Measurements from ENCODE around the gene CD44.

Gene CD44

GRCh38 chr11:35179466-35180135 is 40.6 kb downstream of the CD44 start:
- no peak for DNase-seq

- DNase-seq = no peak
Measured at GRCh38 chr11:35180317-35181233, 41.6 kb downstream of the CD44 start.

- DNase-seq = no peak
Measured at GRCh38 chr11:35182317-35182939, 43.5 kb downstream of the CD44 start.

- no peak for DNase-seq
Measured at GRCh38 chr11:35183326-35183925, 44.5 kb downstream of the CD44 start.

GRCh38 chr11:35185696-35186095 is 46.7 kb downstream of the CD44 start:
- no peak for DNase-seq

- DNase-seq = no peak
Measured at GRCh38 chr11:35187996-35188395, 49.0 kb downstream of the CD44 start.

GRCh38 chr11:35190804-35191348 is 51.9 kb downstream of the CD44 start:
- no peak for DNase-seq

GRCh38 chr11:35192347-35192746 is 53.4 kb downstream of the CD44 start:
- DNase-seq = no peak

- no peak for DNase-seq
Measured at GRCh38 chr11:35193767-35194166, 54.8 kb downstream of the CD44 start.

- no peak for DNase-seq
Measured at GRCh38 chr11:35197292-35197691, 58.3 kb downstream of the CD44 start.

- DNase-seq = no peak
Measured at GRCh38 chr11:35200811-35201341, 61.9 kb downstream of the CD44 start.

GRCh38 chr11:35204614-35205013 is 65.6 kb downstream of the CD44 start:
- no peak for DNase-seq

- no peak for DNase-seq
Measured at GRCh38 chr11:35206616-35207015, 67.6 kb downstream of the CD44 start.

GRCh38 chr11:35207471-35208403 is 68.8 kb downstream of the CD44 start:
- DNase-seq = no peak

- no peak for DNase-seq
Measured at GRCh38 chr11:35208795-35209194, 69.8 kb downstream of the CD44 start.

- no peak for DNase-seq
Measured at GRCh38 chr11:35210876-35211546, 72.0 kb downstream of the CD44 start.

GRCh38 chr11:35211952-35212351 is 73.0 kb downstream of the CD44 start:
- no peak for DNase-seq

- no peak for DNase-seq
Measured at GRCh38 chr11:35214226-35214770, 75.3 kb downstream of the CD44 start.

- no peak for DNase-seq
Measured at GRCh38 chr11:35214792-35215193, 75.8 kb downstream of the CD44 start.

GRCh38 chr11:35215945-35216344 is 77.0 kb downstream of the CD44 start:
- DNase-seq = no peak

Measured in NK-92 treated with Interleukin-12 subunit alpha and Interleukin-12 subunit beta, amount 100 ng/mL, for 24 hours (cell line).